GM18909 (cell line): ENCODE measurements around the gene ACTA2.

ENCODE experiments used
- ATAC-seq: cut with Tn5 transposase; IDR thresholded peaks from one replicate; pipeline ENCODE4 v1.9.1; 2021; ENCODE audit warnings: mild to moderate bottlenecking; ENCODE audit not compliant: unreplicated experiment, poor library complexity

Gene ACTA2

GRCh38 chr10:88898727-88899126 is 53.8 kb downstream of the ACTA2 start:
- ATAC-seq = no peak

GRCh38 chr10:88896994-88897853 is 55.3 kb downstream of the ACTA2 start:
- ATAC-seq = no peak

GRCh38 chr10:88896372-88896993 is 56.1 kb downstream of the ACTA2 start:
- ATAC-seq = no peak

- ATAC-seq = no peak
Measured at GRCh38 chr10:88895250-88895649, 57.3 kb downstream of the ACTA2 start.

GRCh38 chr10:88893611-88894010 is 59.0 kb downstream of the ACTA2 start:
- ATAC-seq = no peak

- no peak for ATAC-seq
Measured at GRCh38 chr10:88892222-88892967, 60.2 kb downstream of the ACTA2 start.

- ATAC-seq = no peak
Measured at GRCh38 chr10:88890681-88891381, 61.7 kb downstream of the ACTA2 start.

- peak; percentile 63 for ATAC-seq
Measured at GRCh38 chr10:88889559-88890337, 62.8 kb downstream of the ACTA2 start.

GRCh38 chr10:88888810-88889445 is 63.6 kb downstream of the ACTA2 start:
- no peak for ATAC-seq

- peak; percentile 67 for ATAC-seq
Measured at GRCh38 chr10:88886557-88886956, 66.0 kb downstream of the ACTA2 start.
